ENCODE results near the gene METTL26. TPM values are rescaled to one million over a fixed set of nuclear protein-coding genes. Genes with fewer than 3 reads are reported as not detected.

METTL26 gene
- 206 and 224 TPM in 2 replicates for total RNA-seq

DNA sequence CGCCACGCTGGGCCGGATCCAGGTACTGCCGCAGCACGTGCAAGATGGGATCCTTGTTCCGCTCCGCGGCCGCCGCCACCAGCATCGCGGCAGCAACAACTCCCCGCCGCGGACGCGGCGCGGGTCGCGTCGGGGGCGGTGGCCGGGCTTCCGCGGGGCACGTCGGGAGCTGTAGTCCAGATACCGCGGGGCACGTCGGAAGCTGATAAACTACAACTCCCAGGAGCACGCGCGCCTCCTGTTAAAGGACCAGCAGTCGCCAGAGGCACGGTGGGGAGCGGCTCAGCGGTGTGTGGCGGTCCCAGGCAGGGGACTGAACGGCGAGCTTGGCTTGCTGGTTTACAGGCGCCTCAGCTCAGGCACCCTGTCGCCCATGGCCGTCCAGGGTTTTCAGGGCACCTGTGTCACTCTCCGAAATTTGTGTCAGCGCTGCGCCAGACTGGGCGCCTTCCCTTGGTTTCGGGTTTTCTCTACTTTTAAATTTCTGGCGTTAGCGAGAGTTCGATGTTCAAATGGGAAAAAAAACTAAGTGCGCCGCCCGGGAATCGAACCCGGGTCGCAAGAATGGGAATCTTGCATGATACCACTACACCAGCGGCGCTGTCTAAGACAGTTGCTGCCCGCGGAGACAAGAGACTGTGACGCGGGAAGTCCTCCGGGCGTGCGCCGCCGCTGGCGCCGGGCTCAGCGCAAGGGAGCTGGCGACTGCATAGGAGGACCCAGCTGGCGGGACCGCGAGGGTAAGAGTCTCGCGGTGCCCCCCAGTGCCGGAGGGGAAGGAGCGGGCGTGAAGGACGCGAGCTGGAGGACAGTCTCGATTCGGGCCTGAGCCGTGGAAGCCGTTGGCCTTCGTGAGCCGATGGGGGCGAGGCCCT, at the start of gene METTL26:
Gene METTL26 (minus strand): TSS at position 100 of the 875 bp plus-strand sequence. CDS start 15 bp downstream, at position 85.
- no peak for TF ChIP-seq CTCF (conservative IDR thresholded peaks at IDR 0.05; ENCODE audit: low read depth, low read length)
- H3K4me3 ChIP-seq (ENCODE audit: low read depth, low read length): peak within 1 kb of the TSS; percentile 81
- no peak for DNase-seq (ENCODE audit: low read depth)

GRCh38 chr16:684961-685696, 49.0 kb upstream of the METTL26 start:
- TF ChIP-seq CTCF (conservative IDR thresholded peaks at IDR 0.05; ENCODE audit: low read depth, low read length): no peak
- peak overlapping the region; percentile 76 for H3K4me3 ChIP-seq (ENCODE audit: low read depth, low read length)
- DNase-seq (ENCODE audit: low read depth): no peak

DNA sequence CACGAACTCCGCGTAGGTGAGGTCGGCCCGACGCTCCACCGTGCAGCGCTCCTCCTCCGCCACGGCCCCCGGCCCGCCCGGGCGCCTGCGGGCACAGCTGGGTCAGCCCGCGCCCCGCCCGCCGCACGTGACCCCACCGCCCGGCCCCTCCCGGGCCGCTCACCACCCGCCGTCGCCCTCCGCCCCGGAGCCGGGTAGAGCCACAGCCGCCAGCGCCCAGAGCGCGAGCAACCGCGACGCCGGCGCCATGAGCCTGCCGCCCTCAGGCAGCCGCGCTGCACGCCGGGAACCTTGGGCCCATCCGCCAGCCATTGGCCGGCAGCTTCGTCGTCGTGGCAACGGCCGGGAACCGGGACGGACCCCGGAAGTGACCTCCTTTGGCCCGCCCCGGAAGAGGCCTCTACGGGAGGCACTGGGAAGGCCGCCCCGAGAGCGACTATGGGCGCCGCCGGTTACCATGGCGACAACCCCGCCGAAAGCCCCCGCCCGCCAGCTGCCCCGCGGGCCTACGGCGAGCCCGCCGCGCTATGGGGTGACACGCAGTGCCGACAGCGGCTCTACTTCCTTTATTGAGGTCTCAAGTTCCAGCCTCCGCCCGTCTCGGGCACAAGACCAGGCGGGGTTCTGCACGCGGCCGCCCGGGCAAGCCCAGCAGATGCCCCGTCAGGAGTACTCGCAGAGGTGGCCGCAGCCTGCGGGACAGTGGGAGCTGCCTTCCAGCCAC, 48.1 kb upstream of the METTL26 start, which contains the start of gene JMJD8:
Gene JMJD8 (minus strand): TSS at position 264 of the 724 bp plus-strand sequence. CDS start 15 bp downstream, at position 249.
- no peak for DNase-seq (ENCODE audit: low read depth)
- no peak for TF ChIP-seq CTCF (conservative IDR thresholded peaks at IDR 0.05; ENCODE audit: low read depth, low read length)

DNA sequence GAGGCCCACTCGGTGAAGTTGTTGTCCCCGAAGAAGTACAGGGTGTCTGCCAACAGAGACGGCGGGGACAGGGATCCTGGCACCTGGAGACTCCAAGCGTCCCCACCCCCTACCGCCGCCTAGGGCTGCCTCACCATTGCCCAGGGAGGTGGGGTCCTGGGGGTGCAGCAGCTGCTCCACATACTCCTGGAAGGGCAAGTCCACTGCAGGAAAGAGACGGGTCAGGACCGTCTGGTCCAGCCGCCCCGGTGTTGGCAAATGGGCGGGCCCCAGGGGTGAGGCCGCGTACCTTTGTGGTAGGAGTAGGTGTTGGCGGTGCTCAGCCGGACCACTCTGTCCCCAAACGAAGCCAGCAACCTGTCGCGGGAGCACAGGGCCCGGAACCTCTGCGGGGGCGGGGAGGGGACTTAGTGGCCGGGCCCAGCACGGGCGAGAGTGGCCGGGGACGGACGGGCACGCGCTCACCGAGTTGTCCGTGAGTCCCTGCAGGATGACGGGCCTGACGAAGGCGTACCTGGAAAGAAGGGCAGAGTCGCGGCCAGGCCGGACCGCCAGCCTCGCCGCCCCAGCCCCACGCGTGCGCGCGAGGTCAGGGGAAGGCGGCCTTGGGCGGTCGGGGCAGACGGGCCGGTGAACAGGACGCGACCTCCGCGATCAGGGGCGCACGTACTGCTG, 47.4 kb upstream of the METTL26 start:
- DNase-seq (ENCODE audit: low read depth): no peak
- H3K4me3 ChIP-seq (ENCODE audit: low read depth, low read length): peak overlapping the region; percentile 76
- no peak for TF ChIP-seq CTCF (conservative IDR thresholded peaks at IDR 0.05; ENCODE audit: low read depth, low read length)

More for the DNA sequence above, 48.1 kb upstream of the METTL26 start, which contains the start of gene JMJD8:
- H3K4me3 ChIP-seq (ENCODE audit: low read depth, low read length): peak within 1 kb of the TSS; percentile 76

- H3K4me3 ChIP-seq (ENCODE audit: low read depth, low read length): peak overlapping the region; percentile 76
- DNase-seq (ENCODE audit: low read depth): no peak
- TF ChIP-seq CTCF (conservative IDR thresholded peaks at IDR 0.05; ENCODE audit: low read depth, low read length): no peak
These were observed 46.6 kb upstream of the METTL26 start for GRCh38 chr16:682493-683395.
